LNCAP (cell line): ENCODE data around the gene NME7.

ENCODE experiments used
- TF ChIP-seq, protein P1 (sequence below): fragments of 450-650 bp; IDR thresholded peaks from 2 replicates; pipeline ENCODE4 v1.5.1; 2017; ENCODE audit warnings: mild to moderate bottlenecking

NME7 gene

GRCh38 chr1:169103002-169103401 lies 264.6 kb downstream of the NME7 start:
- TF ChIP-seq, protein P1, sequence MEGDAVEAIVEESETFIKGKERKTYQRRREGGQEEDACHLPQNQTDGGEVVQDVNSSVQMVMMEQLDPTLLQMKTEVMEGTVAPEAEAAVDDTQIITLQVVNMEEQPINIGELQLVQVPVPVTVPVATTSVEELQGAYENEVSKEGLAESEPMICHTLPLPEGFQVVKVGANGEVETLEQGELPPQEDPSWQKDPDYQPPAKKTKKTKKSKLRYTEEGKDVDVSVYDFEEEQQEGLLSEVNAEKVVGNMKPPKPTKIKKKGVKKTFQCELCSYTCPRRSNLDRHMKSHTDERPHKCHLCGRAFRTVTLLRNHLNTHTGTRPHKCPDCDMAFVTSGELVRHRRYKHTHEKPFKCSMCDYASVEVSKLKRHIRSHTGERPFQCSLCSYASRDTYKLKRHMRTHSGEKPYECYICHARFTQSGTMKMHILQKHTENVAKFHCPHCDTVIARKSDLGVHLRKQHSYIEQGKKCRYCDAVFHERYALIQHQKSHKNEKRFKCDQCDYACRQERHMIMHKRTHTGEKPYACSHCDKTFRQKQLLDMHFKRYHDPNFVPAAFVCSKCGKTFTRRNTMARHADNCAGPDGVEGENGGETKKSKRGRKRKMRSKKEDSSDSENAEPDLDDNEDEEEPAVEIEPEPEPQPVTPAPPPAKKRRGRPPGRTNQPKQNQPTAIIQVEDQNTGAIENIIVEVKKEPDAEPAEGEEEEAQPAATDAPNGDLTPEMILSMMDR, result no peak

GRCh38 chr1:169102567-169102966 lies 265.0 kb downstream of the NME7 start:
- TF ChIP-seq, protein P1, result no peak

DNA sequence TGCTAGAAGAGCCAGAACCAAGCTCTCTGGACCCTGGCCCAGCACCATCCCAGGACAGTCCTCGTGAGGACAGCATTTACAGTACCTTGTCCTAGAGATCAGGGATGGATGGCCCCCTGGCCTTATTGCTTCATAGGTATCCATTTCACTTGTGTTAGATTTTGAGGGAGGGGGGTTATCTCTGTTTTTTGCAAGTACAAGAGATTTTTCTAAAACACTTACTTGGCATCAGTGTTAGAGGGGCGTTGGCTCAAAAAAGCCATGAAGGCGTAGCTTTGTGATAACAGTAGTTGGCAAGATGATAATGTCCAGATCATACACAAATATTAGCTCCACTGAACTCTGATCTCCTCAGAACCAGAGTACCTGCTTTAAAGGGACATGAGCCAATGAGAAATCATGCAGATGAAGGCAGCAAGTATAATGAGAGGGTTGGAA lies 266.9 kb downstream of the NME7 start:
- TF ChIP-seq, protein P1, result no peak

DNA sequence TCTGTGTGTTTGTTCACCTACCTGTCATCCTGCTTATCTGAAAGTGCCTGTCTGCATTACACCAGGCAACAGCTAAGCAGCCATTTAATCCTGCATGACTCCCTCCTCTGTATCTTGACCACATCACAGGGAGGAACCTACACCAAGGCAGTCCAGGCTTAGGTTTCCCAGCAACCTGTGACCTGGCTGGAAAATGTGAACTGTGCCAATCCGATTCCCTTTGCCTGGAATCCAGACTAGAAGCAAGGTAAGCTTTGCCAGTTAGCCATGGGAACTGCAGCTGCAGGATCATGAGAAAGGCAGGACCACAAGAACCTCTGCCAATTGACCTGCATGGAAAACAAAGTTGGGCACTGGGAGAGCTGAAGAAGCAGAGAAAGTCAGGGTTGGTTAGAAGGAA lies 267.4 kb downstream of the NME7 start:
- TF ChIP-seq, protein P1, result no peak

DNA sequence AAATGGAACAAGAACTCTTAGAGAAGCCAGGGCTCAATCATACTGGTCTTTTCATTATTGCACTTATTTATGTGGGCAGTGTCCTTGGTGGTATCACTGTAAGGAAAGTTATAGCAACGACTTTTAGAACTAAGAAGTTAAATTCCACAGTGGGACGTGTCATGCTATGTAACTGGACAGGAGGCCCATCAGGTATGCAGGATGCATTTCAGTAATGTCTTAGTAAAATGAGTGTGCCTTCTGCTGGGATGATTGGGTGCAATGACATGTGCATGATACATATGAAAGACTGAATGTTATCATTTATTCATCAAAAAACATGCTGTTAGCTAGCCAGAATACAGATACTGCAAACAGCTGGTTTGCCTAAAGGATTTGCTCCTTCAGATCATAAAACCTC lies 268.0 kb downstream of the NME7 start:
- TF ChIP-seq, protein P1, result no peak

- TF ChIP-seq, protein P1, result no peak
Measured at GRCh38 chr1:169098380-169098779, 269.2 kb downstream of the NME7 start.

GRCh38 chr1:169094897-169095569 lies 272.6 kb downstream of the NME7 start:
- TF ChIP-seq, protein P1, result no peak

- TF ChIP-seq, protein P1, result no peak
Measured at GRCh38 chr1:169092399-169092798, 275.2 kb downstream of the NME7 start.
